ENCODE data around the gene LIN37. TPM values are rescaled to one million over a fixed set of nuclear protein-coding genes. Genes with fewer than 3 reads are reported as not detected.

LIN37 gene
- total RNA-seq, 4 donors from 2014 or later = 7.5 to 12.2 (median 10.0) TPM

DNA sequence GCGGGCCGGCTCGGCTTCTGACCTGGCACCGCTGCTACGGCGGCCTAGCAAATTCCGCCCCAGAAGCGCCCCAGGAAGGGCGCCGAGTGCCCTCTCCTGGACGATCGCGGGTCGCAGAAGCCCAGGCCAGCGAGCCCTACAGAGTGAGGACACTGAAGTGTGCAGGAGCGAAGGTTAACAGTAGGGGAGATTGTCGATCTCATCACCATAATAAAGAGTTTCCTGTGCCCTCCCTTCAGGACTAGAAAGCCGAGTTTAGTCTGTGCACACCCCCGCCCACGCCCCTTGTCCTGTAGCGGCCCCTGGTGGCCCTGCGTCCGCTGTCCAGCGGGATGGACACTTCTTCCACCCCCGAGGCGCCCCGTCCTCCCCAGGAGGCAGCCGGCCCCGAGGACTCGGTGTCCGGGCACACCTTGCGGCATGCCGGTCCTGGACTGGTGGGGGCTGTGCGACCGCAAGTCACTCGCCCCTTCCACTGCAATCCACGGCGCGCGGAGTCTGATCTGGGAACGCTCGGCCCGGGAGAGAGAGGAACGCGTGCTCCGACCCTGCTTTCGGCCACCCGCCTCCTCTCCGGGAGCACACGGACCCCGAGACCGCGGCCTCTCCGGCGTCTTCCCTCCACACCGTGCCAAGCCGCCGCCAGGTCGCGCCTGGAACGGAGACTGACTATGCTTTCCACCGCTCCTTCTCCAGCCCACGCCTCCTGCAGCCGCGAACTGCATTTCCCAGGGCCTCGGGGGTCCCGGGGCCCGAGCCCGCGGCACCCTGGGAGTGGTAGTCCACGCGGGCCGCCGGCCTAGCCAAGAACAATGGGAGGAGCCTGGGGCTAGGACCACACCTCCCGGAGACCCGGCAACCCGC lies 31.3 kb upstream of the LIN37 start:
- TF ChIP-seq CTCF (IDR thresholded peaks at IDR 0.05; ENCODE audit: low read depth) = no peak

DNA sequence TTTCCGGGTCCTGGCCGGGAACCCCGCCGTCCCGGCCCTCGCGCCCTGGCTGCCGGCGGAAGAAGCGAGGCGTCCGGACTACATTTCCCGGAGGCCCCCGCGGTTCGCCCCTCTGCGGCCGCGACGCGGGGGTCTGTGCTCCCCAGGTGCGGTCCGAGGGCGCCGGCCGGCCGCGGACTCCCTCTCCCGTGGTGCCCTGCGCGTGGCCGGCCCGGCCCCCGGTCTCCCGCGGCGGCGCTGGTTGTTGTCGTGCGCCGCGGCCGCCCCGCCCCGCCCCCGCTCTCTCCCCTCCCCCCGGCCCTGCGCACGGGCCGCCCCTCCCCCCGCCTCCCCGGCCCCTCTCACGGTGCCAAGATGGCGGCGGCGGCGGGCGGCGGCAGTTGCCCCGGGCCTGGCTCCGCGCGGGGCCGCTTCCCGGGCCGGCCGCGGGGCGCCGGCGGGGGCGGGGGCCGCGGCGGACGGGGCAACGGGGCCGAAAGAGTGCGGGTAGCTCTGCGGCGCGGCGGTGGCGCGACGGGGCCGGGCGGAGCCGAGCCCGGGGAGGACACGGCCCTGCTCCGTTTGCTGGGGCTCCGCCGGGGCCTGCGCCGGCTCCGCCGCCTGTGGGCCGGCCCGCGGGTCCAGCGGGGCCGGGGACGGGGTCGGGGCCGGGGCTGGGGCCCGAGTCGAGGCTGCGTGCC lies 30.6 kb upstream of the LIN37 start, which contains the start of gene KMT2B:
Gene KMT2B, plus strand, starts transcription at position 339 of the 680 bp plus-strand sequence. Its CDS starts 16 bp downstream, at position 355.
- no peak for TF ChIP-seq CTCF (IDR thresholded peaks at IDR 0.05; ENCODE audit: low read depth)

DNA sequence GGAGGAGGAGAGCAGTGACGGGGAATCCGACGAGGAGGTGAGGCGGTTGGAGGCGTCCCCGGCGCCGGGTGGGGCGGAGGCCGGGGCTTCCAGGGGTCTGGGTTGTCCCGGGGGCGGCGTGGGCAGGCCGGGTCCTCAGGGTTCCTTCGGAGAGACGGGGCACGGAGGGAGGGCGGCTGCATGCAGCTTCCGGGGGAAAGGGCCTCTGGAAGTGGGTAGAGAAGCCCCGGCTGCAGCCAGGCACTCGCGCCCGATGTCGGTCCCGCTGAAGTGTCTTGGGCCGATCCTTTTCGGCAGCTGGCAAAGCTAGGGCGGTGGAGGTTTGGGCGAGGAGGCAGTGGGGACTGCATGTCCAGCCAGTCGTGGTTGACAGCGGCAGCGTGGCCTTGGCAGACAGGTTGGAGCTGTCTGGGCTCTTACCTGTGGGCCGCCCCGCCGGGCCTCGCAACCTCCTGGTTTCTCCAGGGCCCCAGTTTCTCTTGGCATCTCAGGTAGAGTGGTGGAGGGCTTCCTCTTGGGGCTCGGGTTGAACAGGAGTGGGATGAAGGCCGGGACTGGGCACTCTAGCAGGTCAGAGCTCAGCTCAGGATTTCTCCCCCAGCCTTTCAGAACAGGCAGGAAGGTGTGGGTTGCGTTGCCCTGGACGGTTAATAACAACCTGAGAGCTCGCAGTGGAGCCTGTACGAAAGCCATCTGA lies 29.9 kb upstream of the LIN37 start:
- no peak for TF ChIP-seq CTCF (IDR thresholded peaks at IDR 0.05; ENCODE audit: low read depth)

- no peak for TF ChIP-seq CTCF (IDR thresholded peaks at IDR 0.05; ENCODE audit: low read depth)
Observed at GRCh38 chr19:35719402-35720162, 28.8 kb upstream of the LIN37 start.

DNA sequence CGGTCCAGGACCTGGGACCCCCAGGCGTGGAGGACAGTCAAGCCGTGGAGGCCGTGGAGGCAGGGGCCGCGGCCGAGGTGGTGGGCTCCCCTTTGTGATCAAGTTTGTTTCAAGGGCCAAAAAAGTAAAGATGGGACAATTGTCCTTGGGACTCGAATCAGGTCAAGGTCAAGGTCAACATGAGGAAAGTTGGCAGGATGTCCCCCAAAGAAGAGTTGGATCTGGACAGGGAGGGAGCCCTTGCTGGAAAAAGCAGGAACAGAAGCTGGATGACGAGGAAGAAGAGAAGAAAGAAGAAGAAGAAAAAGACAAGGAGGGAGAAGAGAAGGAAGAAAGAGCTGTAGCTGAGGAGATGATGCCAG lies 28.2 kb upstream of the LIN37 start:
- no peak for TF ChIP-seq CTCF (IDR thresholded peaks at IDR 0.05; ENCODE audit: low read depth)

DNA sequence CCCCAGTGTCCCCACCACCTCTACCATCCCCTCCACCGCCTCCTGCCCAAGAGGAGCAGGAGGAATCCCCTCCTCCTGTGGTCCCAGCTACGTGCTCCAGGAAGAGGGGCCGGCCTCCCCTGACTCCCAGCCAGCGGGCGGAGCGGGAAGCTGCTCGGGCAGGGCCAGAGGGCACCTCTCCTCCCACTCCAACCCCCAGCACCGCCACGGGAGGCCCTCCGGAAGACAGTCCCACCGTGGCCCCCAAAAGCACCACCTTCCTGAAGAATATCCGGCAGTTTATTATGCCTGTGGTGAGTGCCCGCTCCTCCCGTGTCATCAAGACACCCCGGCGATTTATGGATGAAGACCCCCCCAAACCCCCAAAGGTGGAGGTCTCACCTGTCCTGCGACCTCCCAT lies 27.7 kb upstream of the LIN37 start:
- no peak for TF ChIP-seq CTCF (IDR thresholded peaks at IDR 0.05; ENCODE audit: low read depth)
